ENCODE results near the gene PRDM15.

PRDM15 gene

GRCh38 chr21:41774467-41775148, 104.5 kb downstream of the PRDM15 start:
- DNase-seq = no peak

- DNase-seq = no peak
These were observed 106.6 kb downstream of the PRDM15 start for GRCh38 chr21:41772351-41773080.

GRCh38 chr21:41771625-41771945, 107.6 kb downstream of the PRDM15 start:
- DNase-seq = no peak

- DNase-seq = no peak
These were observed 108.1 kb downstream of the PRDM15 start for GRCh38 chr21:41770901-41771624.

GRCh38 chr21:41769933-41770332, 109.2 kb downstream of the PRDM15 start:
- no peak for DNase-seq

GRCh38 chr21:41769521-41769920, 109.6 kb downstream of the PRDM15 start:
- no peak for DNase-seq

GRCh38 chr21:41769111-41769510, 110.0 kb downstream of the PRDM15 start:
- DNase-seq = no peak

GRCh38 chr21:41768437-41769042, 110.6 kb downstream of the PRDM15 start:
- peak; percentile 23 for DNase-seq

GRCh38 chr21:41767606-41768436, 111.3 kb downstream of the PRDM15 start:
- DNase-seq = no peak

GRCh38 chr21:41766883-41767605, 112.1 kb downstream of the PRDM15 start, which contains the start of gene RIPK4:
Gene RIPK4, minus strand, starts transcription at chr21:41767052. Its CDS starts 11 bp downstream, at chr21:41767041.
- DNase-seq = peak; percentile 63

GRCh38 chr21:41765973-41766882, 112.9 kb downstream of the PRDM15 start:
- no peak for DNase-seq

- no peak for DNase-seq
These were observed 113.7 kb downstream of the PRDM15 start for GRCh38 chr21:41765420-41765821.

- no peak for DNase-seq
These were observed 114.4 kb downstream of the PRDM15 start for GRCh38 chr21:41764558-41765419.

GRCh38 chr21:41763996-41764395, 115.1 kb downstream of the PRDM15 start:
- DNase-seq = no peak

- DNase-seq = no peak
These were observed 115.7 kb downstream of the PRDM15 start for GRCh38 chr21:41763398-41763931.

GRCh38 chr21:41762753-41763152, 116.4 kb downstream of the PRDM15 start:
- no peak for DNase-seq

- DNase-seq = no peak
These were observed 117.1 kb downstream of the PRDM15 start for GRCh38 chr21:41761934-41762635.

- DNase-seq = no peak
These were observed 117.8 kb downstream of the PRDM15 start for GRCh38 chr21:41761211-41761933.

Data from activated CD4-positive, alpha-beta T cell treated with anti-CD3 and anti-CD28 coated beads, Interleukin-10, Interleukin-2, amounts not matched to agents 100 ng/mL and 50 ng/mL, durations not matched to agents 16 hours and 8 hours (primary cell).